K562 (cell line): ENCODE results near the gene ACSL5. TPM values are rescaled to one million over a fixed set of nuclear protein-coding genes. Genes with fewer than 3 reads are reported as not detected.

Experiments
- CEBPG ChIP-seq, 3 experiments: fragments of 200-800 bp in 1 of 3; sonication (Bioruptor generic) in 1 of 3; sonication (generic) in 1 of 3; formaldehyde crosslinking in 1 of 3; IDR thresholded peaks in 2 of 3; conservative IDR thresholded peaks in 1 of 3; 2 replicates each; pipeline versions ENCODE4 v1.6.1 to v1.8.0; 2016 to 2022; ENCODE audit warnings: missing compliant biosample characterization in 2 of 3, missing genetic modification characterization in 2 of 3, mild to moderate bottlenecking in 1 of 3, missing genetic modification reagents in 1 of 3
- POLR2G ChIP-seq: fragments of 200-400 bp; formaldehyde crosslinking; IDR thresholded peaks from 2 replicates; pipeline ENCODE4 v1.6.1; 2017; ENCODE audit warnings: low read depth, mild to moderate bottlenecking, antibody characterized with exemption, low read length, moderate library complexity
- RBFOX2 ChIP-seq: fragments of 200-400 bp; formaldehyde crosslinking; IDR thresholded peaks from 2 replicates; pipeline ENCODE4 v1.6.1; 2017; ENCODE audit warnings: low read depth, mild to moderate bottlenecking, low read length, moderate library complexity
- XRCC4 ChIP-seq: IDR thresholded peaks from one replicate; pipeline ENCODE4 v1.6.1; 2011; ENCODE audit not compliant: insufficient read depth, insufficient read length; ENCODE audit errors: extremely low read depth
- polyA plus RNA-seq, 8 experiments: library from polyadenylated mRNA; depleted of rRNA in 4 of 8; stranded (reverse) in 5 of 8; unstranded in 3 of 8; fragments of >200 nt; fragmentation: Nextera tagmentation in 2 of 8; fragmentation: Illumina TruSeq in 1 of 8; extraction: Ambion mirVana in 2 of 8; extraction: Trizol in 1 of 8; gene quantifications; 2 replicates each; pipeline versions ENCODE4 v1.2.1 to v1.2.3, GENCODE V29; 2011 to 2014; ENCODE audit warnings: inconsistent platforms in 1 of 8, missing spikeins in 1 of 8
- total RNA-seq, 7 experiments: library from RNA; depleted of rRNA in 6 of 7; stranded (reverse); fragments of >200 nt in 6 of 7; fragmentation: Illumina TruSeq in 2 of 7; extraction: Trizol in 2 of 7; gene quantifications; 2 replicates each; pipeline versions ENCODE4 v1.2.1 to v1.2.3, GENCODE V29; 2011 to 2021; ENCODE audit warnings: low replicate concordance in 1 of 7
- TF ChIP-seq, protein P1 (sequence below), 2 experiments: fragments of 450-650 bp in 1 of 2; sonication (generic) in 1 of 2; formaldehyde crosslinking in 1 of 2; IDR thresholded peaks; 2 replicates each; pipeline versions ENCODE4 v1.7.1 to v1.9.0; 2016 to 2022; ENCODE audit warnings: inconsistent platforms in 1 of 2, mild to moderate bottlenecking in 1 of 2, missing genetic modification reagents in 1 of 2

The ACSL5 gene
- total and polyA plus RNA-seq, 9 of the 15 experiments (the other 6 are each of a cell fraction or from before 2014, with no cell fraction given): 0.19 to 1.4 (median 0.55) TPM

DNA sequence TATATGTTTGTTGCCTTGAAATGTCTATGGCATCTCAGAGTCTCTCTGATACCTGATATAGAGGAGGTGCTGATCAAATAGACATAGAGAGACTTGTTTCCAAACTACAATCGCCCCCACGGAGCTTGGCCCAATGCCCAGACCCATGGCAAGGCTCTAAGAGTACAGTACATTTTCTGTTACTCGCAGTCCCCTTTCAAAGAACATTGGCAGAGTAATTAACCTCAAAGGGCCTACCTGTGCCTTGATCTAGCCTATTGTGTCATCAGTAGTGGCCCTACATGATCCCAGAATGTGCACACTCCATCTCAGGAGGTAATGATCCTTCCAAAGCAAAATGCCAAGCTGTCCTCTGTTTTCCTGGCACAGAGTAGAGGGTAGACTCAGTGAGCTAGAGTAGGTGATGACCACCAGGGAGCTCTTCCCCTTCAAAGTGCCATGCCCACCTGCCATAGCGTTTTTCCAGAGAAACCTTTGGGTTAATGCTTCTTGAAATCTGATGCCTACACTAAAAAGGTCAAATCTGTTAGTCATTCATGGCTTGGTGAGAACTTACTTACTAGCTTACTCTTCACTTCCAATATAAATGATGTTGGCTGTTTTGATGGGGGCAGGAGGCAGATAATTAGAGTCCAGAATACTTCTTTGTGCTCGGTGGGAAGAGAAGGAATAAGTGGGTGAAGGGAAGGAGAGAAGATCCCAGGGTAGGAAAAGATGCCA is 41.2 kb upstream of the ACSL5 start (continued):
- TF ChIP-seq, protein P1, sequence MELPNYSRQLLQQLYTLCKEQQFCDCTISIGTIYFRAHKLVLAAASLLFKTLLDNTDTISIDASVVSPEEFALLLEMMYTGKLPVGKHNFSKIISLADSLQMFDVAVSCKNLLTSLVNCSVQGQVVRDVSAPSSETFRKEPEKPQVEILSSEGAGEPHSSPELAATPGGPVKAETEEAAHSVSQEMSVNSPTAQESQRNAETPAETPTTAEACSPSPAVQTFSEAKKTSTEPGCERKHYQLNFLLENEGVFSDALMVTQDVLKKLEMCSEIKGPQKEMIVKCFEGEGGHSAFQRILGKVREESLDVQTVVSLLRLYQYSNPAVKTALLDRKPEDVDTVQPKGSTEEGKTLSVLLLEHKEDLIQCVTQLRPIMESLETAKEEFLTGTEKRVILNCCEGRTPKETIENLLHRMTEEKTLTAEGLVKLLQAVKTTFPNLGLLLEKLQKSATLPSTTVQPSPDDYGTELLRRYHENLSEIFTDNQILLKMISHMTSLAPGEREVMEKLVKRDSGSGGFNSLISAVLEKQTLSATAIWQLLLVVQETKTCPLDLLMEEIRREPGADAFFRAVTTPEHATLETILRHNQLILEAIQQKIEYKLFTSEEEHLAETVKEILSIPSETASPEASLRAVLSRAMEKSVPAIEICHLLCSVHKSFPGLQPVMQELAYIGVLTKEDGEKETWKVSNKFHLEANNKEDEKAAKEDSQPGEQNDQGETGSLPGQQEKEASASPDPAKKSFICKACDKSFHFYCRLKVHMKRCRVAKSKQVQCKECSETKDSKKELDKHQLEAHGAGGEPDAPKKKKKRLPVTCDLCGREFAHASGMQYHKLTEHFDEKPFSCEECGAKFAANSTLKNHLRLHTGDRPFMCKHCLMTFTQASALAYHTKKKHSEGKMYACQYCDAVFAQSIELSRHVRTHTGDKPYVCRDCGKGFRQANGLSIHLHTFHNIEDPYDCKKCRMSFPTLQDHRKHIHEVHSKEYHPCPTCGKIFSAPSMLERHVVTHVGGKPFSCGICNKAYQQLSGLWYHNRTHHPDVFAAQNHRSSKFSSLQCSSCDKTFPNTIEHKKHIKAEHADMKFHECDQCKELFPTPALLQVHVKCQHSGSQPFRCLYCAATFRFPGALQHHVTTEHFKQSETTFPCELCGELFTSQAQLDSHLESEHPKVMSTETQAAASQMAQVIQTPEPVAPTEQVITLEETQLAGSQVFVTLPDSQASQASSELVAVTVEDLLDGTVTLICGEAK (IDR thresholded peaks at IDR 0.05): no peak
- TF ChIP-seq, protein P1 (CRISPR knock-in tag; IDR thresholded peaks at IDR 0.05): no peak
- no peak for TF ChIP-seq CEBPG (CRISPR knock-in tag; IDR thresholded peaks at IDR 0.05)
- TF ChIP-seq CEBPG (tag; conservative IDR thresholded peaks at IDR 0.05 in 1 of 2, IDR thresholded peaks at IDR 0.05 in 1 of 2): no peak
- no peak for TF ChIP-seq POLR2G
- TF ChIP-seq RBFOX2: no peak
- TF ChIP-seq XRCC4: no peak
